ENCODE data around the gene IMMP2L. TPM values are rescaled to one million over a fixed set of nuclear protein-coding genes. Genes with fewer than 3 reads are reported as not detected.

The IMMP2L gene
- total RNA-seq, 2 donors from 2014 or later: 13.1 to 22.7 TPM

GRCh38 chr7:110724811-110725210 lies 837.5 kb downstream of the IMMP2L start:
- no peak overlapping the region for H3K4me3 ChIP-seq
- H3K4me1 ChIP-seq (ENCODE audit: control insufficient read depth in 1 of 2, low read depth in 2 of 2): no peaks in the 10 kb centered on the region
- TF ChIP-seq, protein P1, sequence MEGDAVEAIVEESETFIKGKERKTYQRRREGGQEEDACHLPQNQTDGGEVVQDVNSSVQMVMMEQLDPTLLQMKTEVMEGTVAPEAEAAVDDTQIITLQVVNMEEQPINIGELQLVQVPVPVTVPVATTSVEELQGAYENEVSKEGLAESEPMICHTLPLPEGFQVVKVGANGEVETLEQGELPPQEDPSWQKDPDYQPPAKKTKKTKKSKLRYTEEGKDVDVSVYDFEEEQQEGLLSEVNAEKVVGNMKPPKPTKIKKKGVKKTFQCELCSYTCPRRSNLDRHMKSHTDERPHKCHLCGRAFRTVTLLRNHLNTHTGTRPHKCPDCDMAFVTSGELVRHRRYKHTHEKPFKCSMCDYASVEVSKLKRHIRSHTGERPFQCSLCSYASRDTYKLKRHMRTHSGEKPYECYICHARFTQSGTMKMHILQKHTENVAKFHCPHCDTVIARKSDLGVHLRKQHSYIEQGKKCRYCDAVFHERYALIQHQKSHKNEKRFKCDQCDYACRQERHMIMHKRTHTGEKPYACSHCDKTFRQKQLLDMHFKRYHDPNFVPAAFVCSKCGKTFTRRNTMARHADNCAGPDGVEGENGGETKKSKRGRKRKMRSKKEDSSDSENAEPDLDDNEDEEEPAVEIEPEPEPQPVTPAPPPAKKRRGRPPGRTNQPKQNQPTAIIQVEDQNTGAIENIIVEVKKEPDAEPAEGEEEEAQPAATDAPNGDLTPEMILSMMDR (IDR thresholded peaks at IDR 0.05): no peak
- H3K36me3 ChIP-seq: no peaks in the 10 kb centered on the region
- DNase-seq (ENCODE audit: low spot score): no peak
- no peaks in the 10 kb centered on the region for H3K27me3 ChIP-seq (replicated peaks; ENCODE audit: insufficient read depth)
- H3K27ac ChIP-seq: no peak overlapping the region
- no peak for ATAC-seq (ENCODE audit: insufficient number of reproducible peaks, low FRiP score, low read depth)
- no peaks in the 10 kb centered on the region for H3K9me3 ChIP-seq

DNA sequence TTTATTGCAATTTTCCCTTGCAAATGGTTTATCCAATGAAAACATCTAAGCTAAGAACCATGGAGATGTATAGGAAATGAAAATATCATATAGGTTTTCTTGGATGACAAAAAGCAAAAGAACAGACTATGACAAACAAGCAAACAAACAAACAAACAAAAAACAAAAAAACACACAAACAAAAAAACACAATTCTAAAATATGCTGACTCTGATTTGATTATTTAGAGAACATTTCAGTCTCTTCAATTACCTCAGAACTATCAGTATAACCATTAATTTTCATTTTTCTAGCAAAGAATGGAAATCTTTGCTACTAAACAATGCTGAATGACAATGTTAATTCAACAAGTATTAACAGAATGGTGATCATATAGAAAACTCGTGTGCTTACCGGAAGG lies 840.9 kb downstream of the IMMP2L start:
- H3K4me1 ChIP-seq (ENCODE audit: control insufficient read depth in 1 of 2, low read depth in 2 of 2): no peaks in the 10 kb centered on the region
- H3K4me3 ChIP-seq: no peak overlapping the region
- H3K27me3 ChIP-seq (replicated peaks; ENCODE audit: insufficient read depth): no peaks in the 10 kb centered on the region
- H3K9me3 ChIP-seq: no peaks in the 10 kb centered on the region
- no peak for DNase-seq (ENCODE audit: low spot score)
- H3K27ac ChIP-seq: no peak overlapping the region
- TF ChIP-seq, protein P1 (IDR thresholded peaks at IDR 0.05): no peak
- ATAC-seq (ENCODE audit: insufficient number of reproducible peaks, low FRiP score, low read depth): no peak
- no peaks in the 10 kb centered on the region for H3K36me3 ChIP-seq

GRCh38 chr7:110720626-110721025 lies 841.7 kb downstream of the IMMP2L start:
- Histone ChIP-seq H3K27me3 (replicated peaks; ENCODE audit: insufficient read depth) (no peaks in the 10 kb centered on the region), H3K9me3 (no peaks in the 10 kb centered on the region), H3K4me3 (no peak overlapping the region), H3K36me3 (no peaks in the 10 kb centered on the region), H3K4me1 (ENCODE audit: control insufficient read depth in 1 of 2, low read depth in 2 of 2) (no peaks in the 10 kb centered on the region), H3K27ac (no peak overlapping the region)
- TF ChIP-seq, protein P1 (IDR thresholded peaks at IDR 0.05): no peak
- DNase-seq (ENCODE audit: low spot score): no peak
- ATAC-seq (ENCODE audit: insufficient number of reproducible peaks, low FRiP score, low read depth): no peak

DNA sequence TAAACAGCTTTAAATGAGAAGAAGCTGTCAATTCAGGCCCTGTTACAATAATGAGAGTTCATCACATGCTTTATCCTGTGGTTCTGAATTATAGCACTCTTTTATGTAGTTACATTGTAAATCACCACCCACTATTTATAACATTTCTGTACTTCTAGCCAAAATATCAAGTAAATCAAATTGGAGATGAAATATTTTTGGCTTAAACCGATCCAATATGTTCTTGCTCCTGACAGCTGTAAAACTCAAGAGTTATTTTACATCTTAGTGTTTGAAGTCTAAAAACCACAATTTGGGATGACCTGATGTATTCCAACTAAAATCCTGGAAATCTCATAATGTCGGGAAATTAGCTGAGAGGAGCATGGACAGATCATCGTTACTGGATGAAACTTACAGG lies 842.6 kb downstream of the IMMP2L start:
- Histone ChIP-seq H3K27ac (no peak overlapping the region), H3K4me3 (no peak overlapping the region), H3K36me3 (no peaks in the 10 kb centered on the region), H3K9me3 (no peaks in the 10 kb centered on the region), H3K4me1 (ENCODE audit: control insufficient read depth in 1 of 2, low read depth in 2 of 2) (no peaks in the 10 kb centered on the region), H3K27me3 (replicated peaks; ENCODE audit: insufficient read depth) (no peaks in the 10 kb centered on the region)
- DNase-seq (ENCODE audit: low spot score) (no peak), ATAC-seq (ENCODE audit: insufficient number of reproducible peaks, low FRiP score, low read depth) (no peak)
- TF ChIP-seq, protein P1 (IDR thresholded peaks at IDR 0.05): no peak

DNA sequence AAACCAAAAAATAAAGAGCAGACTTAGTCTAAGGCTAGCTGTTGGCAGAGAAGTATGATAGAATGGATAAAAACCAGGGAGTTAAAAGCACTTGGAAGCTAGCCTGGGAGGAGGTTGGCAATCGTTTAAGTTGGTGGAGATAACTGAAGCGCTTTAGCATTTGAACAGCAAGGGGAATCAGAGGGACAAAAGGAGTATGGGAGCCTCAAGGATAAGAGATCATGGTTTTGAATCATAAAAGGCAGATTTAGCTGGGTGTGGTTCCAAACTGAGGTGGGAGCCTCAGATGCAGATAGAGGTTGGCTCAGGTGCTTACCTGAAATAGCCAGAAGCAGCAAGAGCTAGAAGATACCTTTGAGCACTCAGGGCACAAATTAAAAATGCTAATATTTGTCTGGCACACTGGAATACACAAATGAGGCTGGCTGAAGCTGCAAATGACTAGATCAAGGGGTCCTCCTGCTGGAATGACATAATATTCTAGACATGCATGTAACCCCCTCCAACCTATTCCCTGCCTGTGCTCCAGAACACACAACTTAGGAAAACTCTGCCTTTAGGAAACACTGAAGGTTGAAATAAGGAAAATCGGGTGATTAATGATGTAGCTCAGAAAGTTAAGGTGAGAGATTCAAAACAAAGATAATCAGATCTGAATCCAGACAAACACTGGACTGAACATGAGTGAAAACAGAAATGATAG lies 843.6 kb downstream of the IMMP2L start:
- Histone ChIP-seq H3K36me3 (no peaks in the 10 kb centered on the region), H3K27me3 (replicated peaks; ENCODE audit: insufficient read depth) (no peaks in the 10 kb centered on the region), H3K4me1 (ENCODE audit: control insufficient read depth in 1 of 2, low read depth in 2 of 2) (no peaks in the 10 kb centered on the region), H3K9me3 (no peaks in the 10 kb centered on the region), H3K4me3 (no peak overlapping the region), H3K27ac (no peak overlapping the region)
- ATAC-seq (ENCODE audit: insufficient number of reproducible peaks, low FRiP score, low read depth): no peak
- DNase-seq (ENCODE audit: low spot score): no peak
- TF ChIP-seq, protein P1 (IDR thresholded peaks at IDR 0.05): no peak

All from thoracic aorta (tissue), 2 donors.